ENCODE data around the gene UTP3. TPM values are rescaled to one million over a fixed set of nuclear protein-coding genes. Genes with fewer than 3 reads are reported as not detected.

The UTP3 gene
- total RNA-seq, 2 donors from 2014 or later = 36.0 to 37.8 TPM

DNA sequence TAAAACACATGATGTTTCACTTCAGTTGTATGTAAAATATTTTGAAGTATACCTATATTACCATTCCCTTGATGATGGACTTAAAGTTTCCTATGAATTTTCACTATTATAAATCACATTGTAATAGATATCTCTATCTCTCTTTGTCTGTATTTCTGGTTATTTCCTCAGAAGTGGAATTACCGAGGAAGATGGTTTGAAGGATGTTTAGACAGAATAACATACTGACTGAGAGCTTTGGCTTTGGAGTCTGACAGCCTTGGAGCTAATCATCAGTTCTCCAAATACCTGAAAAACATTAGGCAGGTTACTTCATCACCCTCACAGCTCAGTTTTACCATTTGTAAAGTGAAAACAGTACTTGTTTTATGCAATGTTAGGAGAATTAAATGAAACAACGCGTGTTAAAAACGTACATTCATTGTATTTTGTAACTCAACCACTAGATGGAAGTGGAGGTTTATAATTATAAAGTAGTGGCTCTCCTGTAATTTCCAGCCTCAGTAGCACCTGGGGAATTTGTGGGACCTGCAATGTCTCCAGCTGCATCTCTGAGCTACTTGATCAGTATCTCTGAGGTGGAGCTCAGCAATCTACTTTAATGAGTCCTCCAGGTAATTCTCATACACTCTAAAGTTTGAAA is 36.3 kb upstream of the UTP3 start:
- Histone ChIP-seq H3K9ac (ENCODE audit: extremely low read depth, low read length, poor library complexity, severe bottlenecking) (no peak overlapping the region), H3K36me3 (ENCODE audit: control insufficient read depth, insufficient read depth, low read length) (no peaks in the 10 kb centered on the region), H3K27ac (ENCODE audit: low read depth, low read length) (no peak overlapping the region), H3K27me3 (ENCODE audit: control insufficient read depth, insufficient read depth, low read length, poor library complexity, severe bottlenecking) (no peaks in the 10 kb centered on the region), H3K4me1 (ENCODE audit: control insufficient read depth, insufficient read depth, low read length) (no peaks in the 10 kb centered on the region), H3K4me3 (ENCODE audit: low read length) (no peak overlapping the region), H3K9me3 (ENCODE audit: control insufficient read depth, low read length) (no peaks in the 10 kb centered on the region)
- WGBS, 2 experiments (ENCODE audit: insufficient coverage in 1 of 2, insufficient read length in 1 of 2) = 52% methylated on average over 4 of the region's 4 CpGs; no CpG with 5 or more reads in 1 of the 2 experiments
- no peaks in the 10 kb centered on the region for H3K4me1 Mint-ChIP-seq
- H3K4me3 Mint-ChIP-seq = no peak overlapping the region
- no peak overlapping the region for H3K27ac Mint-ChIP-seq
- TF ChIP-seq, protein P1, sequence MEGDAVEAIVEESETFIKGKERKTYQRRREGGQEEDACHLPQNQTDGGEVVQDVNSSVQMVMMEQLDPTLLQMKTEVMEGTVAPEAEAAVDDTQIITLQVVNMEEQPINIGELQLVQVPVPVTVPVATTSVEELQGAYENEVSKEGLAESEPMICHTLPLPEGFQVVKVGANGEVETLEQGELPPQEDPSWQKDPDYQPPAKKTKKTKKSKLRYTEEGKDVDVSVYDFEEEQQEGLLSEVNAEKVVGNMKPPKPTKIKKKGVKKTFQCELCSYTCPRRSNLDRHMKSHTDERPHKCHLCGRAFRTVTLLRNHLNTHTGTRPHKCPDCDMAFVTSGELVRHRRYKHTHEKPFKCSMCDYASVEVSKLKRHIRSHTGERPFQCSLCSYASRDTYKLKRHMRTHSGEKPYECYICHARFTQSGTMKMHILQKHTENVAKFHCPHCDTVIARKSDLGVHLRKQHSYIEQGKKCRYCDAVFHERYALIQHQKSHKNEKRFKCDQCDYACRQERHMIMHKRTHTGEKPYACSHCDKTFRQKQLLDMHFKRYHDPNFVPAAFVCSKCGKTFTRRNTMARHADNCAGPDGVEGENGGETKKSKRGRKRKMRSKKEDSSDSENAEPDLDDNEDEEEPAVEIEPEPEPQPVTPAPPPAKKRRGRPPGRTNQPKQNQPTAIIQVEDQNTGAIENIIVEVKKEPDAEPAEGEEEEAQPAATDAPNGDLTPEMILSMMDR (conservative IDR thresholded peaks at IDR 0.05) = peak; percentile 75
- H3K27me3 Mint-ChIP-seq (ENCODE audit: insufficient read depth) = no peaks in the 10 kb centered on the region
- DNase-seq = peak; percentile 51
- no peaks in the 10 kb centered on the region for H3K36me3 Mint-ChIP-seq (ENCODE audit: low read depth)
- H3K9me3 Mint-ChIP-seq = no peaks in the 10 kb centered on the region

DNA sequence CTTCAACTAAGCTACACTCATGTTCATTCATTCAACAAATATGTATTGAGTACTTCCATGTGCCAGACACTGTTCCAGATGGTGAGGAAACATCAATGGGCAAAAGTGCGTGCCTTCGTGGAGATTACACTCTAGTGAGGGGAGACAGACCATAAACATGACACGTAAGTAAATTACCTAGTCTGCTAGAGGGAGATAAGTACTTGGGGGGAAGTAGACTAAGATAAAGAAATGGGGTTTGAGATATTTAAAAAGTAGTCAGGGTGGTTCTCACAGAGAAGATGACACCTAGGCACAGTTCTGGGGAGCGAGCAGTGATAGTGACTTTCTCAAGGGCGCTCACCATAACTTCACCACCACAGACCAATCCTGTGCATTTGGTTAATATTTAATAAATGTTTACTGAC is 33.7 kb upstream of the UTP3 start:
- TF ChIP-seq, protein P1 (conservative IDR thresholded peaks at IDR 0.05) = no peak
- Histone ChIP-seq H3K27me3 (ENCODE audit: control insufficient read depth, insufficient read depth, low read length, poor library complexity, severe bottlenecking) (no peaks in the 10 kb centered on the region), H3K4me1 (ENCODE audit: control insufficient read depth, insufficient read depth, low read length) (no peaks in the 10 kb centered on the region), H3K27ac (ENCODE audit: low read depth, low read length) (no peak overlapping the region), H3K9me3 (ENCODE audit: control insufficient read depth, low read length) (no peaks in the 10 kb centered on the region), H3K4me3 (ENCODE audit: low read length) (no peak overlapping the region), H3K9ac (ENCODE audit: extremely low read depth, low read length, poor library complexity, severe bottlenecking) (no peak overlapping the region), H3K36me3 (ENCODE audit: control insufficient read depth, insufficient read depth, low read length) (no peaks in the 10 kb centered on the region)
- Mint-ChIP-seq H3K9me3 (no peaks in the 10 kb centered on the region), H3K4me3 (no peak overlapping the region), H3K27me3 (ENCODE audit: insufficient read depth) (no peaks in the 10 kb centered on the region), H3K4me1 (no peaks in the 10 kb centered on the region), H3K36me3 (ENCODE audit: low read depth) (no peaks in the 10 kb centered on the region), H3K27ac (no peak overlapping the region)
- DNase-seq = no peak
- 89 to 93% methylated on average over 2 to 4 of the region's 5 CpGs for WGBS, 2 experiments (ENCODE audit: insufficient coverage in 1 of 2, insufficient read length in 1 of 2)

DNA sequence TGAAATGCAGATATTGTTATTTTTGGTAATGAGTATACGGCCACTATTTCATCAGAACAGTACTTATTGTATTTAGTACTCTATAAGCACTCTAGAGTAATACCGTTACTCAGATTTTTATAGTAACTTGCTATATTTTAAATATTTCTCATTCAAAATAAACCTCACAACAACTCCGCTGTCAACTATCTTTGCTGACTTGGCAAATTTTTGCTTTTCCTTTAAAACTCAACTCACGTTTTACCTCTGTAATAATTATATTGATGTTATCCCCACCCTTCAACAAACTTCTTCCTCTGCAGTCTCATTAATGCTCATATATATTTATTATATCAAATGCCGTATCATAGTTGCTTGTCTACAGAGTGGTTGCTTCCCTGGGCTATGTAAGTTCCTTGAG is 31.0 kb upstream of the UTP3 start:
- Mint-ChIP-seq H3K4me1 (no peaks in the 10 kb centered on the region), H3K27me3 (ENCODE audit: insufficient read depth) (no peaks in the 10 kb centered on the region), H3K27ac (no peak overlapping the region), H3K9me3 (no peaks in the 10 kb centered on the region), H3K4me3 (no peak overlapping the region), H3K36me3 (ENCODE audit: low read depth) (no peaks in the 10 kb centered on the region)
- DNase-seq = no peak
- no peak overlapping the region for H3K9ac ChIP-seq (ENCODE audit: extremely low read depth, low read length, poor library complexity, severe bottlenecking)
- no peaks in the 10 kb centered on the region for H3K4me1 ChIP-seq (ENCODE audit: control insufficient read depth, insufficient read depth, low read length)
- H3K4me3 ChIP-seq (ENCODE audit: low read length) = no peak overlapping the region
- H3K9me3 ChIP-seq (ENCODE audit: control insufficient read depth, low read length) = no peaks in the 10 kb centered on the region
- no peak overlapping the region for H3K27ac ChIP-seq (ENCODE audit: low read depth, low read length)
- no peaks in the 10 kb centered on the region for H3K27me3 ChIP-seq (ENCODE audit: control insufficient read depth, insufficient read depth, low read length, poor library complexity, severe bottlenecking)
- 91 to 100% methylated on average over 3 to 4 of the region's 5 CpGs for WGBS, 2 experiments (ENCODE audit: insufficient coverage in 1 of 2, insufficient read length in 1 of 2)
- TF ChIP-seq, protein P1 (conservative IDR thresholded peaks at IDR 0.05) = no peak
- H3K36me3 ChIP-seq (ENCODE audit: control insufficient read depth, insufficient read depth, low read length) = no peaks in the 10 kb centered on the region

Data from endodermal cell (in vitro differentiated cells).